Astrocyte of the cerebellum (primary cell): ENCODE results near the gene TYW1B.
"Not testable (repeated sequence)": the region's sequence is repeated elsewhere in the genome, so short reads cannot be mapped to it uniquely, and the experiment has no call there.

Source experiments
- DNase-seq: peaks from one replicate; pipeline ENCODE4 v3.0.0-alpha.2; 2011; ENCODE audit warnings: low read depth
- H3K4me3 ChIP-seq: 2 replicates; pipeline ENCODE4 v1.5.1; 2011; ENCODE audit warnings: mild to moderate bottlenecking, low read depth, low read length, moderate library complexity
- CTCF ChIP-seq: IDR thresholded peaks from 2 replicates; pipeline ENCODE4 v1.5.1; 2012; ENCODE audit warnings: low read length, low read depth, moderate library complexity, mild to moderate bottlenecking; ENCODE audit errors: missing control alignments
- in situ Hi-C: cut with HindIII; loops from 2 replicates; pipeline ENCODE4 v1.10.0; 2017; ENCODE audit warnings: low sequenced_read_pairs

TYW1B gene

DNA sequence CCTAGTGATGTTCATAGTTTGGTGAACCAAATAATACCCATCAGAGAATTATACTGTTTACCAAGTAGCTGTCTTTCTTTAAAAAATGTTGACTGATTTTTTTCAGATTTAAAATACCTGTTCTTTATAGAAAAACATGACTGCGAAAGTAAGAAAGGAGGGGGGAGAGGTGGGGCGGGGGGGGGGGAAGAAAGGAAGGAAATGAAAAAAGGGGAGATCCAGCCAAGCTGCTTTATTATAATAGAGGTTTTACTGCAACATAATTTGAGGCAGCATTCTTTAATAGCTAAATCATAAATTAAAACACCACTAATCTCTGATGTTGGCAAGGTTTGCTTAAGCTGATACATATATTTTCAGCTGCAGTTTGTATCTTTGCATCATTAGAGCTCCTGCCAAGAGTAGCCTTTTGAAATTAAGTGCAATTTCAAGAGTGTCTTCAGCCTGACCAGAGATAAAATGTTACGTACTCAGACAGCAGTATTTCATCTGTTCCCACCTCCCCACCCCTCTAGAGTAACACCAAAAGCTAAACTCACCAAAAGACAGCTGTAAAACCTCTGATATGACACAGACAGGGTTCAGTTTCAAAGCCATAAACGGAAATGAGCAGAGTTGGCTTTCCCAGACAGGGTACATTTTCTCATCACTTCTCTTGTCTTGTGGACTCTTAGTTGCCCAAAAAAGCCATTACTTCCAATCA is 202.1 kb downstream of the TYW1B start:
- H3K4me3 ChIP-seq, DNase-seq, in situ Hi-C loops: not testable (repeated sequence)

DNA sequence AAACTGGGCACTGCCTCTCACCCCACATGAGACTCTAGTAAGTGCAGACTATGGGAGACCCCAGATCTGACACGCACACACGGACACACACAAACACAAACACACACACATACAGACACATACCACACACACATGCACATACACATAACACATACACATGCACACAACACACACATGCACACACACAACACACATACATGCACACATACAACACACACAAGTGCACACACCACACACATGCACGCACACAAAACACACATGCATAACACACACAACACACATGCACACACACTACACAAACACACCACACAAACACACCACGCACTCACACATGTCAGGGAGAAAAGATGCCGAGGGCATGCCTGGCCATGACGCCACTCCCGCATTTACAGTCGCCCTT is 205.5 kb downstream of the TYW1B start:
- no peak overlapping the region for H3K4me3 ChIP-seq
- TF ChIP-seq CTCF: no peak
- in situ Hi-C loops: no loop called here
- DNase-seq: no peak

- H3K4me3 ChIP-seq, DNase-seq, in situ Hi-C loops: not testable (repeated sequence)
Observed at GRCh38 chr7:72621761-72622187, 206.2 kb downstream of the TYW1B start.

DNA sequence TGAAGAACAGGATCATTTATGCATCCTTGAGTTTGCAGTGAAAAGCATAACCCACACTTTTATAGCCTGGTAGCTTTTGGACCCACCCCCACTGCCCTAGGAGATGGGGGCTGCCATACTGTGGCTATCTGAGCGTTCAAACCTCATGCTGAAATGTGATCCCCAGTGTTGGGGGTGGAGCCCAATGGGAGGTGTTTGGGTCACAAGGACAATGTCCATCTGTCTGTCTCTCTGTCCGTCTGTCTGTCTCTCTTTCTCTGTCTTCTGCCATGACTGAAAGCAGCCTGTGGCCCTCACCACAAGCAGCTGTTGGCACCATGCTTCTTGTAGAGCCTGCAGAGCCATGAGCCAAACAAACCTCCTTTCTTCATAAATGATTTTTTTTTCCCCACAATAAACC is 207.1 kb downstream of the TYW1B start:
- in situ Hi-C loops, DNase-seq, H3K4me3 ChIP-seq: not testable (repeated sequence)

- in situ Hi-C loops, H3K4me3 ChIP-seq, DNase-seq: not testable (repeated sequence)
Observed at GRCh38 chr7:72618435-72619180, 209.4 kb downstream of the TYW1B start.

DNA sequence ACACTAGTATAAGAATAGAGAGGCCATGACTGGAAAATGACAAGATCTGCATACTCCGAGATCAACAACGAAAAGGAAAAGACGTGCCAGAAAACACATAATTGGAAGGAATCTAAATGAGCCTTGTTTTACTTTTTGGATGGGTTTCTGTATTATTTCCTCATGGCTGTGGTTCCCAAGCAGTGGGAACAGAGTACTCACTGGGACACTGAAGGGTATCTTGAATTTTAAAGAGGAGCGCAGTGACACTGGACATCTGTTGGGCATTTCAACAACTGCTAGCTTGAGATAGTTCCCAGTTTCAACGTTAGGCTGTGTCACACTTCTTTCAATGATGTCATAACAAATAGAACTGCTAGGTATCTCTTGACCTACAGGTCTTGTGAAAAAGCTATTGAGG is 218.2 kb downstream of the TYW1B start:
- in situ Hi-C loops, DNase-seq, H3K4me3 ChIP-seq: not testable (repeated sequence)

DNA sequence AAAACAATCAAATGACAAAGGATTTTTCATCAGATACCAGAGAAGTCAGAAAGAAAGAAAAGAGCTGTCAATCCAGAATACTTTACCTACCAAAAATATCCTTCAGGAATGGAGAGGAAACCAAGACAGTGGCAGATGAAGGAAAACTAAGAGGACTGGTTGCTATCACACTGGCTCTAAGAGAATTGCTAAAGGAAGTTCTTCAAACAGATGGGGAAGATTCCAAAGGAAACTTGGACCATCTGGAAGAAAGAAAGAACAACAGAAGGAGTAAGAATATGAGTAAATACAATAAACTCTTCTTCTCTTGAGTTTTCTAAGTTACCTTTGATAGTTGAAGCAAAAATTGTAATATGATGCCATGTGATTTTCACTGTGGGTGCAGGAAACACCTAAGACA is 220.0 kb downstream of the TYW1B start:
- DNase-seq, in situ Hi-C loops, H3K4me3 ChIP-seq: not testable (repeated sequence)

GRCh38 chr7:72605863-72606431 is 222.1 kb downstream of the TYW1B start:
- in situ Hi-C loops, H3K4me3 ChIP-seq, DNase-seq: not testable (repeated sequence)

- H3K4me3 ChIP-seq, in situ Hi-C loops, DNase-seq: not testable (repeated sequence)
Observed at GRCh38 chr7:72604771-72605611, 223.0 kb downstream of the TYW1B start.

DNA sequence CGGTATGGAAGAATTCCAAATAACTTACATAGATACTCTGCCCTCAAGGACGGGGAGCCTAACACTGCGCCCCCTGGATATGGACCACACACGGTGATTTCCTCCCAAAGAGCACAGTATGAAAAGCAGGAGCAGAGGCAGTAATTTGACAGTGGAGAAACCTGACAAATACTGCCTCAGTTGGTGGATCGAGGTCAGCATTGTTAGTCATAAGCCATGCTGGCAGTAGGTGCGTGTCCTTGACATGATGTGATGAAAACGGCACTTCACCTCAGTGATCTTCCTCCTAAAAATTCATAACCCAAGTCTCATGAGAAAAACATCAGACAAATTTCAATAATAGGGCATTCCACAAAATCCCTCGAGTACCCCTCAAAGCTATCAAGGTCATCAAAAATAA is 224.5 kb downstream of the TYW1B start:
- DNase-seq, in situ Hi-C loops, H3K4me3 ChIP-seq: not testable (repeated sequence)

DNA sequence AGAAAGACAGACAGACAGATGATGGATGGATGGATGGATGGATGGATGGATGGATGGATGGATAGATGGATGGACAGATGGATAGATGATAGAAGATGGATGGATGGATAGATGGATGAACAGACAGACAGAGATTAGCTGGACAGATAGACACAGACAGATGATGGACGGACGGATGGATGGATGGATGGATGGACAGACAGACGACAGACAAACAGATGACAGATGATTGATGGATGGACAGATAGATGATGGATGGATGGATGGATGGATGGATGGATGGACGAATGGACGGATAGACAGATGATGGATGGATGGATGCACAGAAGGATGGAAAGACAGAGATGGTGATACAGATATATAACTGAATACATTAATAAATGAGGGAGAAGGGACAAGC is 224.9 kb downstream of the TYW1B start:
- in situ Hi-C loops: no loop called here
- H3K4me3 ChIP-seq: no peak overlapping the region
- no peak for TF ChIP-seq CTCF
- DNase-seq: no peak

- H3K4me3 ChIP-seq, DNase-seq, in situ Hi-C loops: not testable (repeated sequence)
Observed at GRCh38 chr7:72601683-72602082, 226.3 kb downstream of the TYW1B start.

GRCh38 chr7:72590023-72590422 is 238.0 kb downstream of the TYW1B start:
- in situ Hi-C loops, H3K4me3 ChIP-seq, DNase-seq: not testable (repeated sequence)

DNA sequence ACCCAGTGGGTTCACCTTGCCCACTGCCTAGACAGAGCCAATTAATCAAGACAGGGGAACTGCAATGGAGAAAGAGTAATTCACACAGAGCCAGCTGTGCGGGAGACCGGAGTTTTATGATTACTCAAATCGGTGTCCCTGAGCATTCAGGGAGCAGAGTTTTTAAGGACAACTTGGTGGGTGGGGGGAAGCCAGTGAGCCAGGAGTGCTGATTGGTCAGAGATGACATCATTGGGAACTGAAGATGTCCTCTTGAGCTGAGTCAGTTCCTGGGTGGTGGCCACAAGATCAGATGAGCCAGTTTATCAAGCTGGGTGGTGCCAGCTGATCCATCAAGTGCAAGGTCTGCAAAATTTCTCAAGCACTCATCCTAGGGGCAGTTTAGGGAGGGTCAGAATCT is 240.7 kb downstream of the TYW1B start:
- in situ Hi-C loops, DNase-seq, H3K4me3 ChIP-seq: not testable (repeated sequence)
